Measurements from ENCODE around the gene CEACAM16. TPM values are rescaled to one million over a fixed set of nuclear protein-coding genes. Genes with fewer than 3 reads are reported as not detected.

The CEACAM16 gene
- total and polyA plus RNA-seq, 4 donors = 0.36 TPM; not detected in 3

- no peak for ATAC-seq (ENCODE audit: low FRiP score)
- H3K4me3 ChIP-seq (ENCODE audit: low read length in 2 of 2) = no peak overlapping the region
- WGBS, 2 donors = 2 to 33% methylated on average over 1 of the region's 1 CpG
- H3K27ac ChIP-seq (ENCODE audit: low read depth in 1 of 2, low read length in 2 of 2) = no peak overlapping the region
- H3K36me3 ChIP-seq (ENCODE audit: control insufficient read depth in 1 of 2, insufficient read depth in 2 of 2, low read length in 1 of 2) = no peaks in the 10 kb centered on the region
- DNase-seq = no peak
- no peaks in the 10 kb centered on the region for H3K9me3 ChIP-seq (ENCODE audit: control insufficient read depth, low read length)
- no peaks in the 10 kb centered on the region for H3K27me3 ChIP-seq (ENCODE audit: control insufficient read depth in 1 of 2, insufficient read depth in 2 of 2, low read length in 1 of 2)
- intact Hi-C loops (cut with DNase I) = no loop called here
- no peaks in the 10 kb centered on the region for H3K4me1 ChIP-seq (ENCODE audit: control insufficient read depth in 1 of 2, insufficient read depth in 2 of 2, low read length in 2 of 2)
Measured at GRCh38 chr19:44734357-44734756, 35.4 kb downstream of the CEACAM16 start.

- DNase-seq (no peak), ATAC-seq (ENCODE audit: low FRiP score) (no peak)
- H3K27ac ChIP-seq (ENCODE audit: low read depth in 1 of 2, low read length in 2 of 2) = no peak overlapping the region
- no peaks in the 10 kb centered on the region for H3K9me3 ChIP-seq (ENCODE audit: control insufficient read depth, low read length)
- H3K4me1 ChIP-seq (ENCODE audit: control insufficient read depth in 1 of 2, insufficient read depth in 2 of 2, low read length in 2 of 2) = no peaks in the 10 kb centered on the region
- WGBS, 2 donors = 70 to 71% methylated on average over 5 of the region's 5 CpGs
- intact Hi-C loops (cut with DNase I) = no loop called here
- H3K4me3 ChIP-seq (ENCODE audit: low read length in 2 of 2) = no peak overlapping the region
- no peaks in the 10 kb centered on the region for H3K27me3 ChIP-seq (ENCODE audit: control insufficient read depth in 1 of 2, insufficient read depth in 2 of 2, low read length in 1 of 2)
- H3K36me3 ChIP-seq (ENCODE audit: control insufficient read depth in 1 of 2, insufficient read depth in 2 of 2, low read length in 1 of 2) = no peaks in the 10 kb centered on the region
Measured at GRCh38 chr19:44735011-44735410, 36.1 kb downstream of the CEACAM16 start.

- no peak overlapping the region for H3K4me3 ChIP-seq (ENCODE audit: low read length in 2 of 2)
- no peaks in the 10 kb centered on the region for H3K9me3 ChIP-seq (ENCODE audit: control insufficient read depth, low read length)
- H3K36me3 ChIP-seq (ENCODE audit: control insufficient read depth in 1 of 2, insufficient read depth in 2 of 2, low read length in 1 of 2) = no peaks in the 10 kb centered on the region
- no peaks in the 10 kb centered on the region for H3K27me3 ChIP-seq (ENCODE audit: control insufficient read depth in 1 of 2, insufficient read depth in 2 of 2, low read length in 1 of 2)
- intact Hi-C loops (cut with DNase I) = no loop called here
- DNase-seq (no peak), ATAC-seq (ENCODE audit: low FRiP score) (no peak)
- H3K27ac ChIP-seq (ENCODE audit: low read depth in 1 of 2, low read length in 2 of 2) = no peak overlapping the region
- no peaks in the 10 kb centered on the region for H3K4me1 ChIP-seq (ENCODE audit: control insufficient read depth in 1 of 2, insufficient read depth in 2 of 2, low read length in 2 of 2)
- 53% methylated on average over 13 of the region's 13 CpGs for WGBS, 2 donors
Measured at GRCh38 chr19:44737238-44738071, 38.5 kb downstream of the CEACAM16 start.

- Histone ChIP-seq H3K27me3 (ENCODE audit: control insufficient read depth in 1 of 2, insufficient read depth in 2 of 2, low read length in 1 of 2) (no peaks in the 10 kb centered on the region), H3K27ac (ENCODE audit: low read depth in 1 of 2, low read length in 2 of 2) (no peak overlapping the region), H3K36me3 (ENCODE audit: control insufficient read depth in 1 of 2, insufficient read depth in 2 of 2, low read length in 1 of 2) (no peaks in the 10 kb centered on the region), H3K4me1 (ENCODE audit: control insufficient read depth in 1 of 2, insufficient read depth in 2 of 2, low read length in 2 of 2) (no peaks in the 10 kb centered on the region), H3K9me3 (ENCODE audit: control insufficient read depth, low read length) (no peaks in the 10 kb centered on the region), H3K4me3 (ENCODE audit: low read length in 2 of 2) (no peak overlapping the region)
- intact Hi-C loops (cut with DNase I) = no loop called here
- 88% methylated on average over 2 of the region's 2 CpGs for WGBS, 2 donors
- DNase-seq (no peak), ATAC-seq (ENCODE audit: low FRiP score) (no peak)
Measured at GRCh38 chr19:44738136-44738535, 39.2 kb downstream of the CEACAM16 start.

GRCh38 chr19:44738603-44739558 lies 39.9 kb downstream of the CEACAM16 start:
- Histone ChIP-seq H3K36me3 (ENCODE audit: control insufficient read depth in 1 of 2, insufficient read depth in 2 of 2, low read length in 1 of 2) (no peaks in the 10 kb centered on the region), H3K27ac (ENCODE audit: low read depth in 1 of 2, low read length in 2 of 2) (no peak overlapping the region), H3K27me3 (ENCODE audit: control insufficient read depth in 1 of 2, insufficient read depth in 2 of 2, low read length in 1 of 2) (no peaks in the 10 kb centered on the region), H3K4me1 (ENCODE audit: control insufficient read depth in 1 of 2, insufficient read depth in 2 of 2, low read length in 2 of 2) (no peaks in the 10 kb centered on the region), H3K4me3 (ENCODE audit: low read length in 2 of 2) (no peak overlapping the region), H3K9me3 (ENCODE audit: control insufficient read depth, low read length) (no peaks in the 10 kb centered on the region)
- WGBS, 2 donors = 57 to 61% methylated on average over 11 of the region's 11 CpGs
- ATAC-seq (ENCODE audit: low FRiP score) (no peak), DNase-seq (no peak)
- intact Hi-C loops (cut with DNase I) = no loop called here

- no peak for DNase-seq
- H3K36me3 ChIP-seq (ENCODE audit: control insufficient read depth in 1 of 2, insufficient read depth in 2 of 2, low read length in 1 of 2) = no peaks in the 10 kb centered on the region
- no peaks in the 10 kb centered on the region for H3K27me3 ChIP-seq (ENCODE audit: control insufficient read depth in 1 of 2, insufficient read depth in 2 of 2, low read length in 1 of 2)
- H3K4me1 ChIP-seq (ENCODE audit: control insufficient read depth in 1 of 2, insufficient read depth in 2 of 2, low read length in 2 of 2) = no peaks in the 10 kb centered on the region
- H3K4me3 ChIP-seq (ENCODE audit: low read length in 2 of 2) = no peak overlapping the region
- H3K27ac ChIP-seq (ENCODE audit: low read depth in 1 of 2, low read length in 2 of 2) = no peak overlapping the region
- WGBS, 2 donors = 41 to 43% methylated on average over 3 of the region's 3 CpGs
- ATAC-seq (ENCODE audit: low FRiP score) = no peak
- intact Hi-C loops (cut with DNase I) = loop anchor here in 1 of 2 donors (2.0 kb wide), 1 partner anchor 16 kb away; no protein-coding TSS in a partner anchor
- no peaks in the 10 kb centered on the region for H3K9me3 ChIP-seq (ENCODE audit: control insufficient read depth, low read length)
Measured at GRCh38 chr19:44740351-44740824, 41.4 kb downstream of the CEACAM16 start.

- no peaks in the 10 kb centered on the region for H3K4me1 ChIP-seq (ENCODE audit: control insufficient read depth in 1 of 2, insufficient read depth in 2 of 2, low read length in 2 of 2)
Measured at GRCh38 chr19:44741258-44741731, 42.3 kb downstream of the CEACAM16 start.

GRCh38 chr19:44741841-44742329 lies 42.9 kb downstream of the CEACAM16 start:
- peak; percentile 99 for DNase-seq
- Histone ChIP-seq H3K4me3 (ENCODE audit: low read length in 2 of 2) (no peak overlapping the region), H3K27ac (ENCODE audit: low read depth in 1 of 2, low read length in 2 of 2) (peak overlapping the region in 1 of 2 donors; percentile 81), H3K4me1 (ENCODE audit: control insufficient read depth in 1 of 2, insufficient read depth in 2 of 2, low read length in 2 of 2) (no peaks in the 10 kb centered on the region), H3K9me3 (ENCODE audit: control insufficient read depth, low read length) (no peaks in the 10 kb centered on the region), H3K27me3 (ENCODE audit: control insufficient read depth in 1 of 2, insufficient read depth in 2 of 2, low read length in 1 of 2) (no peaks in the 10 kb centered on the region), H3K36me3 (ENCODE audit: control insufficient read depth in 1 of 2, insufficient read depth in 2 of 2, low read length in 1 of 2) (no peaks in the 10 kb centered on the region)
- intact Hi-C loops (cut with DNase I) = loop anchor here in 1 of 2 donors (2.0 kb wide), 1 partner anchor 17 kb away; no protein-coding TSS in a partner anchor
- WGBS, 2 donors = 1 to 6% methylated on average over 11 to 13 of the region's 13 CpGs
- ATAC-seq (ENCODE audit: low FRiP score) = peak; percentile 96

More at GRCh38 chr19:44741258-44741731, 42.3 kb downstream of the CEACAM16 start:
- DNase-seq (no peak), ATAC-seq (ENCODE audit: low FRiP score) (no peak)
- H3K4me3 ChIP-seq (ENCODE audit: low read length in 2 of 2) = no peak overlapping the region
- no peaks in the 10 kb centered on the region for H3K9me3 ChIP-seq (ENCODE audit: control insufficient read depth, low read length)
- peak overlapping the region in 1 of 2 donors; percentile 84 for H3K27ac ChIP-seq (ENCODE audit: low read depth in 1 of 2, low read length in 2 of 2)
- no peaks in the 10 kb centered on the region for H3K27me3 ChIP-seq (ENCODE audit: control insufficient read depth in 1 of 2, insufficient read depth in 2 of 2, low read length in 1 of 2)
- WGBS, 2 donors = 35 to 36% methylated on average over 6 of the region's 6 CpGs
- intact Hi-C loops (cut with DNase I) = loop anchor here in 1 of 2 donors (2.0 kb wide), 1 partner anchor 16 kb away; no protein-coding TSS in a partner anchor
- H3K36me3 ChIP-seq (ENCODE audit: control insufficient read depth in 1 of 2, insufficient read depth in 2 of 2, low read length in 1 of 2) = no peaks in the 10 kb centered on the region
